Measurements from ENCODE around the gene RFX7.

Gene RFX7

GRCh38 chr15:56245871-56246814 is 2.5 kb upstream of the RFX7 start (continued):
- peak; percentile 28; the same call in 1 of the 2 replicates for TF ChIP-seq ZNF398 (tag by site-specific recombination; IDR thresholded peaks at IDR 0.05)
- TF ChIP-seq PRDM10 (tag by site-specific recombination; IDR thresholded peaks at IDR 0.05), result peak; percentile 61
- TF ChIP-seq ZNF580 (tag by site-specific recombination; IDR thresholded peaks at IDR 0.05), result peak; percentile 53; the same call in 1 of the 2 replicates
- no peak for TF ChIP-seq ZNF211 (tag by site-specific recombination; IDR thresholded peaks at IDR 0.05; ENCODE audit: low read depth)
- TF ChIP-seq ZNF629 (tag by site-specific recombination; IDR thresholded peaks at IDR 0.05), result peak; percentile 46
- TF ChIP-seq ZNF311 (tag by site-specific recombination; IDR thresholded peaks at IDR 0.05; ENCODE audit: borderline replicate concordance), result no peak
- TF ChIP-seq ZNF362 (tag by site-specific recombination; IDR thresholded peaks at IDR 0.05), result peak; percentile 65
- peak; percentile 70; the same call in 1 of the 2 replicates for TF ChIP-seq ZBTB44 (tag by site-specific recombination; IDR thresholded peaks at IDR 0.05)
- TF ChIP-seq ZNF513 (tag by site-specific recombination; IDR thresholded peaks at IDR 0.05), result no peak
- peak; percentile 36; the same call in 1 of the 2 replicates for TF ChIP-seq ZNF518A (tag by site-specific recombination; conservative IDR thresholded peaks at IDR 0.05; ENCODE audit: low read depth)
- 0 out of 2 replicates have a peak, but pooled peaks have one; percentile 4 for TF ChIP-seq ZNF426 (tag by site-specific recombination; IDR thresholded peaks at IDR 0.05)
- peak; percentile 24; the same call in 1 of the 2 replicates for TF ChIP-seq ZBTB17 (tag by site-specific recombination; IDR thresholded peaks at IDR 0.05)
- TF ChIP-seq GLIS2 (tag by site-specific recombination; IDR thresholded peaks at IDR 0.05), result no peak
- 0 out of 2 replicates have a peak, but pooled peaks have one; percentile 27 for TF ChIP-seq ZNF600 (tag by site-specific recombination; IDR thresholded peaks at IDR 0.05)
- TF ChIP-seq ZNF335 (tag by site-specific recombination; conservative IDR thresholded peaks at IDR 0.05), result peak; percentile 79
- no peak for TF ChIP-seq ZSCAN23 (tag by site-specific recombination; IDR thresholded peaks at IDR 0.05)
- no peak for TF ChIP-seq ZNF626 (tag by site-specific recombination; IDR thresholded peaks at IDR 0.05)
- peak; percentile 96 for TF ChIP-seq CTCF (tag by site-specific recombination; IDR thresholded peaks at IDR 0.05)
- TF ChIP-seq TRIM28 (IDR thresholded peaks at IDR 0.05; ENCODE audit: borderline replicate concordance, low read length), result peak; percentile 45; the same call in 1 of the 2 replicates

All from HEK293 (cell line).